Testis (tissue), 3 donors: ENCODE results near the gene HECTD4. TPM values are rescaled to one million over a fixed set of nuclear protein-coding genes. Genes with fewer than 3 reads are reported as not detected.

ENCODE experiments used
- DNase-seq: peaks from one replicate; pipeline ENCODE4 v3.0.0-alpha.2; 2019
- H3K27ac ChIP-seq, 2 donors: fragments of 200-600 bp; sonication (generic); one replicate each; pipeline ENCODE4 v1.5.1; 2019
- H3K27me3 ChIP-seq: fragments of 200-600 bp; sonication (generic); one replicate; pipeline ENCODE4 v1.5.1; 2019
- H3K36me3 ChIP-seq: fragments of 200-600 bp; sonication (generic); one replicate; pipeline ENCODE4 v1.5.1; 2017; ENCODE audit warnings: low read depth; ENCODE audit errors: missing control alignments
- H3K4me1 ChIP-seq: fragments of 200-600 bp; sonication (generic); one replicate; pipeline ENCODE4 v1.5.1; 2019
- H3K4me3 ChIP-seq, 2 donors: fragments of 200-600 bp; sonication (generic); one replicate each; pipeline ENCODE4 v1.5.1; 2017 to 2019
- H3K9me3 ChIP-seq: fragments of 200-600 bp; sonication (generic); one replicate; pipeline ENCODE4 v1.5.1; 2017
- CTCF ChIP-seq, 3 experiments: fragments of 450-650 bp in 2 of 3; fragments of 200-600 bp in 1 of 3; sonication (generic) in 1 of 3; IDR thresholded peaks; one replicate each; pipeline ENCODE4 v1.5.1; 2016 to 2019; ENCODE audit warnings: antibody characterized with exemption in 3 of 3, mild to moderate bottlenecking in 2 of 3, moderate library complexity in 1 of 3
- POLR2A ChIP-seq: fragments of 450-650 bp; IDR thresholded peaks from one replicate; pipeline ENCODE4 v1.6.1; 2017; ENCODE audit warnings: antibody characterized with exemption, mild to moderate bottlenecking, moderate library complexity
- WGBS, 2 donors: methylation state at CpG; one replicate each; pipeline ENCODE4 v1.1.5; 2018; 5-methylcytosine and 5-hydroxymethylcytosine counted together
- intact Hi-C: fragments of 100-400 bp; cut with DNase I; formaldehyde crosslinking; loops from one replicate; pipeline ENCODE4 v1.15.1; 2023; ENCODE audit warnings: low total_unique reads
- polyA plus RNA-seq: library from polyadenylated mRNA; stranded (reverse); fragments of 350-450 nt; fragmentation: Illumina TruSeq; extraction: RNeasy Lipid Tissue Mini Kit (QIAGEN cat#74804); gene quantifications from one replicate; pipeline ENCODE4 v1.2.3, GENCODE V29; 2014; ENCODE audit warnings: low read depth, low replicate concordance; ENCODE audit not compliant: insufficient read depth
- total RNA-seq, 2 donors: library from RNA; depleted of rRNA; stranded (reverse); fragments of >200 nt; gene quantifications; one replicate each; pipeline ENCODE4 v1.2.3, GENCODE V29; 2016

The HECTD4 gene
- total and polyA plus RNA-seq, 3 donors from 2014 or later: 49.6 to 91.8 (median 68.8) TPM

GRCh38 chr12:112170376-112170775, 211.9 kb downstream of the HECTD4 start:
- no peaks in the 10 kb centered on the region for H3K4me1 ChIP-seq
- DNase-seq: no peak
- H3K36me3 ChIP-seq: no peaks in the 10 kb centered on the region
- no peak overlapping the region for H3K27ac ChIP-seq
- no peak for TF ChIP-seq POLR2A
- peak; percentile 23 to 35 (median 32) for TF ChIP-seq CTCF (IDR thresholded peaks at IDR 0.05)
- intact Hi-C loops: no loop called here
- WGBS, 2 donors: 62 to 89% methylated on average over 8 of the region's 8 CpGs
- H3K9me3 ChIP-seq: no peaks in the 10 kb centered on the region
- no peak overlapping the region for H3K4me3 ChIP-seq
- H3K27me3 ChIP-seq: no peaks in the 10 kb centered on the region

- Histone ChIP-seq H3K9me3 (no peaks in the 10 kb centered on the region), H3K36me3 (no peaks in the 10 kb centered on the region), H3K27ac (no peak overlapping the region), H3K27me3 (no peaks in the 10 kb centered on the region), H3K4me3 (no peak overlapping the region), H3K4me1 (no peaks in the 10 kb centered on the region)
- no peak for TF ChIP-seq POLR2A
- TF ChIP-seq CTCF (IDR thresholded peaks at IDR 0.05): no peak
- WGBS, 2 donors: 92 to 93% methylated on average over 6 to 7 of the region's 7 CpGs
- intact Hi-C loops: no loop called here
- DNase-seq: no peak
These were observed 212.3 kb downstream of the HECTD4 start for GRCh38 chr12:112169966-112170365.

GRCh38 chr12:112169161-112169872, 212.9 kb downstream of the HECTD4 start:
- Histone ChIP-seq H3K36me3 (no peaks in the 10 kb centered on the region), H3K4me1 (no peaks in the 10 kb centered on the region), H3K27ac (no peak overlapping the region), H3K27me3 (no peaks in the 10 kb centered on the region), H3K9me3 (no peaks in the 10 kb centered on the region), H3K4me3 (no peak overlapping the region)
- DNase-seq: no peak
- intact Hi-C loops: no loop called here
- TF ChIP-seq POLR2A (no peak), CTCF (IDR thresholded peaks at IDR 0.05) (no peak)
- 86 to 89% methylated on average over 9 to 15 of the region's 19 CpGs for WGBS, 2 donors

GRCh38 chr12:112168561-112168971, 213.7 kb downstream of the HECTD4 start:
- intact Hi-C loops: no loop called here
- no peaks in the 10 kb centered on the region for H3K36me3 ChIP-seq
- TF ChIP-seq CTCF (IDR thresholded peaks at IDR 0.05) (no peak), POLR2A (no peak)

More at GRCh38 chr12:112168561-112168971, 213.7 kb downstream of the HECTD4 start:
- 76 to 78% methylated on average over 5 to 8 of the region's 8 CpGs for WGBS, 2 donors
- H3K27ac ChIP-seq: no peak overlapping the region
- DNase-seq: no peak
- H3K9me3 ChIP-seq: no peaks in the 10 kb centered on the region
- no peaks in the 10 kb centered on the region for H3K27me3 ChIP-seq
- no peak overlapping the region for H3K4me3 ChIP-seq
- H3K4me1 ChIP-seq: no peaks in the 10 kb centered on the region
